Measurements from ENCODE around the gene QRSL1. TPM values are rescaled to one million over a fixed set of nuclear protein-coding genes. Genes with fewer than 3 reads are reported as not detected.

The QRSL1 gene
- total and polyA plus RNA-seq, 2 experiments from 2014 or later: 18.4 to 19.3 TPM

DNA sequence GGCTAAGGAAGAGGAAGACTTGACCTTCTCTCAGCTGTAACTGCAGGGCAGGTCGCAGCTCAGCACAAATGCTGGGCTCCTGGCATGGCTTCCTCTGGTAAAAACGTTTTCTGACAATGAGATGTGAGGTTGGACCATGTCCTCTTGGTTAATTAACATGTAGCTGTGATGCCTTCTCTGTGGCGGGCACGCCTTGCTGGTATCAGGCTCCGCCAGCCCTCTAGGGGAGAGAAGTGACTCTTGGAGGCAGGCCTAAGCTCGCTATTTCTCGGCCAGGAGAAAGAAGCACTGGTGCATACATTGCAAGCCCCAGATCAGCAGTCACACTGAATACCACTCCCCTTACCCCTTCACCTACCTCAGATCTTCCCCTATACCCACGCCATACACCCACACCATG, 65.0 kb downstream of the QRSL1 start:
- Mint-ChIP-seq H3K9me3 (no peaks in the 10 kb centered on the region), H3K4me3 (no peak overlapping the region), H3K4me1 (peaks cover 32% of the 10 kb centered on the region), H3K36me3 (ENCODE audit: low read depth) (no peaks in the 10 kb centered on the region), H3K27ac (no peak overlapping the region), H3K27me3 (ENCODE audit: insufficient read depth, low read depth, poor library complexity) (no peaks in the 10 kb centered on the region)
- H3K4me2 ChIP-seq: no peak overlapping the region
- H3K27me3 ChIP-seq (ENCODE audit: insufficient read depth): no peaks in the 10 kb centered on the region
- H3F3A ChIP-seq (replicated peaks; ENCODE audit: low read depth): no peaks in the 10 kb centered on the region
- DNase-seq (ENCODE audit: low spot score) (no peak), ATAC-seq (no peak)
- H3K79me2 ChIP-seq (replicated peaks; ENCODE audit: insufficient read depth): no peaks in the 10 kb centered on the region
- no peak overlapping the region for H3K27ac ChIP-seq (ENCODE audit: low read depth)
- H3K36me3 ChIP-seq (ENCODE audit: insufficient read depth): no peaks in the 10 kb centered on the region
- no peak overlapping the region for H3K4me3 ChIP-seq
- H4K20me1 ChIP-seq (replicated peaks; ENCODE audit: insufficient read depth): no peaks in the 10 kb centered on the region
- peaks cover 31% of the 10 kb centered on the region for H3K4me1 ChIP-seq (ENCODE audit: insufficient read depth)
- TF ChIP-seq REST (IDR thresholded peaks at IDR 0.05; ENCODE audit: unreplicated experiment) (no peak), ZNF331 (CRISPR knock-in tag; IDR thresholded peaks at IDR 0.05; ENCODE audit: low read depth) (no peak), EZH2phosphoT487 (IDR thresholded peaks at IDR 0.05; ENCODE audit: unreplicated experiment) (no peak), CTCF (conservative IDR thresholded peaks at IDR 0.05; ENCODE audit: low read depth in 2 of 2) (no peak), POLR2AphosphoS5 (IDR thresholded peaks at IDR 0.05; ENCODE audit: low read depth) (no peak), ZNF114 (CRISPR knock-in tag; IDR thresholded peaks at IDR 0.05) (no peak), STAT1 (IDR thresholded peaks at IDR 0.05; ENCODE audit: unreplicated experiment) (no peak), NANOG (IDR thresholded peaks at IDR 0.05; ENCODE audit: borderline replicate concordance) (no peak), JUNB (IDR thresholded peaks at IDR 0.05; ENCODE audit: unreplicated experiment) (no peak)
- TF ChIP-seq, protein P1, sequence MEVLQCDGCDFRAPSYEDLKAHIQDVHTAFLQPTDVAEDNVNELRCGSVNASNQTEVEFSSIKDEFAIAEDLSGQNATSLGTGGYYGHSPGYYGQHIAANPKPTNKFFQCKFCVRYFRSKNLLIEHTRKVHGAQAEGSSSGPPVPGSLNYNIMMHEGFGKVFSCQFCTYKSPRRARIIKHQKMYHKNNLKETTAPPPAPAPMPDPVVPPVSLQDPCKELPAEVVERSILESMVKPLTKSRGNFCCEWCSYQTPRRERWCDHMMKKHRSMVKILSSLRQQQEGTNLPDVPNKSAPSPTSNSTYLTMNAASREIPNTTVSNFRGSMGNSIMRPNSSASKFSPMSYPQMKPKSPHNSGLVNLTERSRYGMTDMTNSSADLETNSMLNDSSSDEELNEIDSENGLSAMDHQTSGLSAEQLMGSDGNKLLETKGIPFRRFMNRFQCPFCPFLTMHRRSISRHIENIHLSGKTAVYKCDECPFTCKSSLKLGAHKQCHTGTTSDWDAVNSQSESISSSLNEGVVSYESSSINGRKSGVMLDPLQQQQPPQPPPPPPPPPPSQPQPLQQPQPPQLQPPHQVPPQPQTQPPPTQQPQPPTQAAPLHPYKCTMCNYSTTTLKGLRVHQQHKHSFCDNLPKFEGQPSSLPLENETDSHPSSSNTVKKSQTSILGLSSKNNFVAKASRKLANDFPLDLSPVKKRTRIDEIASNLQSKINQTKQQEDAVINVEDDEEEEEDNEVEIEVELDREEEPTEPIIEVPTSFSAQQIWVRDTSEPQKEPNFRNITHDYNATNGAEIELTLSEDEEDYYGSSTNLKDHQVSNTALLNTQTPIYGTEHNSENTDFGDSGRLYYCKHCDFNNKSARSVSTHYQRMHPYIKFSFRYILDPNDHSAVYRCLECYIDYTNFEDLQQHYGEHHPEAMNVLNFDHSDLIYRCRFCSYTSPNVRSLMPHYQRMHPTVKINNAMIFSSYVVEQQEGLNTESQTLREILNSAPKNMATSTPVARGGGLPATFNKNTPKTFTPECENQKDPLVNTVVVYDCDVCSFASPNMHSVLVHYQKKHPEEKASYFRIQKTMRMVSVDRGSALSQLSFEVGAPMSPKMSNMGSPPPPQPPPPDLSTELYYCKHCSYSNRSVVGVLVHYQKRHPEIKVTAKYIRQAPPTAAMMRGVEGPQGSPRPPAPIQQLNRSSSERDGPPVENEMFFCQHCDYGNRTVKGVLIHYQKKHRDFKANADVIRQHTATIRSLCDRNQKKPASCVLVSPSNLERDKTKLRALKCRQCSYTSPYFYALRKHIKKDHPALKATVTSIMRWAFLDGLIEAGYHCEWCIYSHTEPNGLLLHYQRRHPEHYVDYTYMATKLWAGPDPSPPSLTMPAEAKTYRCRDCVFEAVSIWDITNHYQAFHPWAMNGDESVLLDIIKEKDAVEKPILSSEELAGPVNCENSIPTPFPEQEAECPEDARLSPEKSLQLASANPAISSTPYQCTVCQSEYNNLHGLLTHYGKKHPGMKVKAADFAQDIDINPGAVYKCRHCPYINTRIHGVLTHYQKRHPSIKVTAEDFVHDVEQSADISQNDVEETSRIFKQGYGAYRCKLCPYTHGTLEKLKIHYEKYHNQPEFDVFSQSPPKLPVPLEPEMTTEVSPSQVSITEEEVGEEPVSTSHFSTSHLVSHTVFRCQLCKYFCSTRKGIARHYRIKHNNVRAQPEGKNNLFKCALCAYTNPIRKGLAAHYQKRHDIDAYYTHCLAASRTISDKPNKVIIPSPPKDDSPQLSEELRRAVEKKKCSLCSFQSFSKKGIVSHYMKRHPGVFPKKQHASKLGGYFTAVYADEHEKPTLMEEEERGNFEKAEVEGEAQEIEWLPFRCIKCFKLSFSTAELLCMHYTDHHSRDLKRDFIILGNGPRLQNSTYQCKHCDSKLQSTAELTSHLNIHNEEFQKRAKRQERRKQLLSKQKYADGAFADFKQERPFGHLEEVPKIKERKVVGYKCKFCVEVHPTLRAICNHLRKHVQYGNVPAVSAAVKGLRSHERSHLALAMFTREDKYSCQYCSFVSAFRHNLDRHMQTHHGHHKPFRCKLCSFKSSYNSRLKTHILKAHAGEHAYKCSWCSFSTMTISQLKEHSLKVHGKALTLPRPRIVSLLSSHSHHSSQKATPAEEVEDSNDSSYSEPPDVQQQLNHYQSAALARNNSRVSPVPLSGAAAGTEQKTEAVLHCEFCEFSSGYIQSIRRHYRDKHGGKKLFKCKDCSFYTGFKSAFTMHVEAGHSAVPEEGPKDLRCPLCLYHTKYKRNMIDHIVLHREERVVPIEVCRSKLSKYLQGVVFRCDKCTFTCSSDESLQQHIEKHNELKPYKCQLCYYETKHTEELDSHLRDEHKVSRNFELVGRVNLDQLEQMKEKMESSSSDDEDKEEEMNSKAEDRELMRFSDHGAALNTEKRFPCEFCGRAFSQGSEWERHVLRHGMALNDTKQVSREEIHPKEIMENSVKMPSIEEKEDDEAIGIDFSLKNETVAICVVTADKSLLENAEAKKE (CRISPR knock-in tag; IDR thresholded peaks at IDR 0.05): no peak
- H2AFZ ChIP-seq: peak overlapping the region; percentile 68; the same call in 1 of the 2 replicates
- H3K9me2 ChIP-seq (ENCODE audit: insufficient read depth): 0 out of 2 replicates have a peak, but pooled peaks cover 5% of the 10 kb centered on the region
